SK-N-SH treated with all-trans-retinoic acid at 6 μM for 48 hours (cell line): ENCODE measurements around the gene RARRES1.

Experiments
- ARNTL ChIP-seq: fragments of 450-650 bp; formaldehyde crosslinking; IDR thresholded peaks from 2 replicates; pipeline ENCODE4 v1.5.0; 2020; ENCODE audit warnings: low read depth, mild to moderate bottlenecking, moderate library complexity, borderline replicate concordance
- CREB5 ChIP-seq: fragments of 250-450 bp; sonication (Bioruptor Pico); IDR thresholded peaks from 2 replicates; pipeline ENCODE4 v1.5.1; 2020; ENCODE audit warnings: low read depth, mild to moderate bottlenecking, moderate library complexity
- ESRRG ChIP-seq: fragments of 250-450 bp; sonication (Bioruptor Pico); IDR thresholded peaks from 2 replicates; pipeline ENCODE4 v1.6.1; 2021; ENCODE audit warnings: mild to moderate bottlenecking
- GLIS3 ChIP-seq: fragments of 250-450 bp; sonication (Bioruptor Pico); IDR thresholded peaks from 2 replicates; pipeline ENCODE4 v1.5.0; 2020; ENCODE audit warnings: mild to moderate bottlenecking, moderate library complexity
- POU6F1 ChIP-seq: fragments of 250-450 bp; sonication (Bioruptor Pico); IDR thresholded peaks from 2 replicates; pipeline ENCODE4 v1.8.0; 2021; ENCODE audit warnings: low read depth, mild to moderate bottlenecking, moderate library complexity, borderline replicate concordance
- PPARA ChIP-seq: fragments of 250-450 bp; sonication (Bioruptor Pico); IDR thresholded peaks from 2 replicates; pipeline ENCODE4 v1.5.0; 2020; ENCODE audit warnings: mild to moderate bottlenecking, borderline replicate concordance
- TCF4 ChIP-seq: fragments of 250-450 bp; sonication (Bioruptor Pico); IDR thresholded peaks from 2 replicates; pipeline ENCODE4 v1.8.0; 2021; ENCODE audit warnings: mild to moderate bottlenecking, moderate library complexity, borderline replicate concordance
- TSHZ2 ChIP-seq: fragments of 250-450 bp; sonication (Bioruptor Pico); IDR thresholded peaks from 2 replicates; pipeline ENCODE4 v1.5.0; 2020; ENCODE audit warnings: mild to moderate bottlenecking, moderate library complexity
- ZFP3 ChIP-seq: fragments of 250-450 bp; sonication (Bioruptor Pico); IDR thresholded peaks from 2 replicates; pipeline ENCODE4 v1.5.0; 2020; ENCODE audit warnings: mild to moderate bottlenecking, moderate library complexity

DNA sequence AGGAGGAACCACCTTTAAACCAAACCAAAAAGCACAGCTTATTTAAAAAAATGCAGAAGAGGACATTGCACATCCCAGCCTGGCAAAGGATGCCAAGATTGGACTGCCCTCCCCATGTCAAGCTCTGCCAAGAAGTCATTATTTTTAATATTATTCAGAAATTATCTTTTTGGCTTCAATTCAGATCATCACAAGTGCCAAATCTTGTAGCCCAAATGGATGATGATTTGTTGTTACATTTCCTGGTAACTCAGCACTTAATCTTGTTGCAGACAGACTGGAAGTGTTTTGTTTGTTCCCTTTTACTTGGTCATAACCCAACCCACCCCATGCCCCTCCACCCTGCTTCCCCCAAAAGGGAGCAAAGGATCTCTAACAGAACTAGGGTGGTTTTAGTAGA lies 31.7 kb downstream of the RARRES1 start:
- no peak for TF ChIP-seq GLIS3 (CRISPR knock-in tag)
- TF ChIP-seq ESRRG (CRISPR knock-in tag) = no peak
- TF ChIP-seq CREB5 (CRISPR knock-in tag) = no peak
- no peak for TF ChIP-seq ZFP3
- TF ChIP-seq PPARA = no peak
- TF ChIP-seq TCF4 (CRISPR knock-in tag) = no peak
- no peak for TF ChIP-seq POU6F1 (CRISPR knock-in tag)
- TF ChIP-seq ARNTL = no peak
- no peak for TF ChIP-seq TSHZ2 (CRISPR knock-in tag)
